HEK293 (cell line): Measurements from ENCODE around the gene RNF224.
A peak's percentile ranks its signal among the peaks of the same experiment; 100 is the strongest.

Experiments used
- CTCF ChIA-PET: fragments of 350-600 bp; formaldehyde crosslinking; extraction: SDS; loops from one replicate; lab custom pipeline; 2021; ENCODE audit warnings: antibody characterized with exemption; lab: Yijun Ruan, JAX
- POLR2A ChIA-PET: fragments of 300-600 bp; formaldehyde crosslinking; extraction: SDS; loops from one replicate; lab custom pipeline; 2020; ENCODE audit warnings: antibody characterized with exemption, inconsistent platforms; lab: Yijun Ruan, JAX
- H3K27ac ChIP-seq: fragments of 200-500 bp; sonication (Bioruptor generic); 2 replicates; pipeline ENCODE4 v1.5.1; 2014; ENCODE audit warnings: low read depth, low read length, control low read depth, inconsistent platforms; ENCODE audit errors: extremely low read depth
- H3K36me3 ChIP-seq, 2 experiments: fragments of 200-500 bp in 1 of 2; sonication (Bioruptor generic) in 1 of 2; 1 replicate in 1 of 2; 2 replicates in 1 of 2; pipeline ENCODE4 v1.5.1; 2014 to 2017; ENCODE audit warnings: inconsistent platforms in 2 of 2, low read length in 2 of 2; ENCODE audit not compliant: control insufficient read depth in 2 of 2, insufficient read depth in 1 of 2
- H3K4me1 ChIP-seq: fragments of 200-500 bp; sonication (Bioruptor generic); 2 replicates; pipeline ENCODE4 v1.5.1; 2014; ENCODE audit warnings: mild to moderate bottlenecking, low read length, inconsistent platforms; ENCODE audit not compliant: control insufficient read depth, insufficient read depth
- H3K4me3 ChIP-seq: 2 replicates; pipeline ENCODE4 v1.5.1; 2011; ENCODE audit warnings: low read depth, mild to moderate bottlenecking, control low read depth, low read length, moderate library complexity
- H3K9me3 ChIP-seq: fragments of 200-500 bp; sonication (Bioruptor generic); 2 replicates; pipeline ENCODE4 v1.5.1; 2014; ENCODE audit warnings: low read depth, low read length, inconsistent platforms; ENCODE audit not compliant: control insufficient read depth, insufficient read depth
- EGR2 ChIP-seq: fragments of 450-650 bp; formaldehyde crosslinking; IDR thresholded peaks from 2 replicates; pipeline ENCODE4 v1.5.1; 2016; ENCODE audit warnings: low read depth, missing biosample characterization, missing genetic modification characterization
- ELK4 ChIP-seq: IDR thresholded peaks from 2 replicates; pipeline ENCODE4 v1.6.1; 2011; ENCODE audit warnings: mild to moderate bottlenecking, low read depth, low read length, borderline replicate concordance
- GLI2 ChIP-seq: fragments of 450-650 bp; formaldehyde crosslinking; IDR thresholded peaks from 2 replicates; pipeline ENCODE4; 2017; ENCODE audit warnings: missing biosample characterization, missing genetic modification characterization, low read depth, borderline replicate concordance
- GLIS2 ChIP-seq: fragments of 450-650 bp; formaldehyde crosslinking; IDR thresholded peaks from 2 replicates; pipeline ENCODE4 v1.5.1; 2016; ENCODE audit warnings: missing biosample characterization, missing genetic modification characterization
- HIC1 ChIP-seq: fragments of 450-650 bp; formaldehyde crosslinking; IDR thresholded peaks from 2 replicates; pipeline ENCODE4 v1.5.1; 2016; ENCODE audit warnings: missing biosample characterization, missing genetic modification characterization
- KLF16 ChIP-seq: fragments of 450-650 bp; formaldehyde crosslinking; IDR thresholded peaks from 2 replicates; pipeline ENCODE4 v1.5.1; 2017; ENCODE audit warnings: missing biosample characterization, missing genetic modification characterization
- KLF17 ChIP-seq: fragments of 450-650 bp; formaldehyde crosslinking; IDR thresholded peaks from 2 replicates; pipeline ENCODE4 v1.5.1; 2016; ENCODE audit warnings: missing biosample characterization, missing genetic modification characterization
- ZFP41 ChIP-seq: fragments of 450-650 bp; formaldehyde crosslinking; IDR thresholded peaks from 2 replicates; pipeline ENCODE4 v1.5.1; 2016; ENCODE audit warnings: missing biosample characterization, missing genetic modification characterization, borderline replicate concordance
- ZIC2 ChIP-seq: fragments of 450-650 bp; formaldehyde crosslinking; IDR thresholded peaks from 2 replicates; pipeline ENCODE4 v1.5.1; 2016; ENCODE audit warnings: missing biosample characterization, missing genetic modification characterization
- ZNF133 ChIP-seq: fragments of 450-650 bp; formaldehyde crosslinking; IDR thresholded peaks from 2 replicates; pipeline ENCODE4 v1.5.1; 2016; ENCODE audit warnings: missing biosample characterization, missing genetic modification characterization
- ZNF140 ChIP-seq: fragments of 450-650 bp; formaldehyde crosslinking; IDR thresholded peaks from 2 replicates; pipeline ENCODE4 v1.5.1; 2016; ENCODE audit warnings: missing biosample characterization, missing genetic modification characterization
- ZNF23 ChIP-seq: fragments of 450-650 bp; formaldehyde crosslinking; IDR thresholded peaks from 2 replicates; pipeline ENCODE4 v1.5.1; 2016; ENCODE audit warnings: missing biosample characterization, missing genetic modification characterization, borderline replicate concordance
- ZNF350 ChIP-seq: fragments of 450-650 bp; formaldehyde crosslinking; IDR thresholded peaks from 2 replicates; pipeline ENCODE4 v1.5.0; 2017; ENCODE audit warnings: missing biosample characterization, mild to moderate bottlenecking, missing genetic modification characterization
- ZNF398 ChIP-seq: fragments of 450-650 bp; formaldehyde crosslinking; IDR thresholded peaks from 2 replicates; pipeline ENCODE4 v1.5.1; 2017; ENCODE audit warnings: missing biosample characterization, missing genetic modification characterization
- ZNF426 ChIP-seq: fragments of 450-650 bp; formaldehyde crosslinking; IDR thresholded peaks from 2 replicates; pipeline ENCODE4 v1.5.1; 2017; ENCODE audit warnings: missing biosample characterization, missing genetic modification characterization, mild to moderate bottlenecking, inconsistent platforms, moderate library complexity
- ZNF488 ChIP-seq: fragments of 450-650 bp; formaldehyde crosslinking; IDR thresholded peaks from 2 replicates; pipeline ENCODE4 v1.5.1; 2016; ENCODE audit warnings: missing biosample characterization, missing genetic modification characterization
- ZNF548 ChIP-seq: fragments of 450-650 bp; formaldehyde crosslinking; IDR thresholded peaks from 2 replicates; pipeline ENCODE4 v1.5.1; 2016; ENCODE audit warnings: missing biosample characterization, missing genetic modification characterization
- ZNF560 ChIP-seq: fragments of 450-650 bp; formaldehyde crosslinking; IDR thresholded peaks from 2 replicates; pipeline ENCODE4 v1.5.1; 2017; ENCODE audit warnings: missing biosample characterization, missing genetic modification characterization, borderline replicate concordance
- ZNF610 ChIP-seq: fragments of 450-650 bp; formaldehyde crosslinking; IDR thresholded peaks from 2 replicates; pipeline ENCODE4 v1.5.1; 2016; ENCODE audit warnings: missing biosample characterization, missing genetic modification characterization, borderline replicate concordance
- ZNF623 ChIP-seq: fragments of 450-650 bp; formaldehyde crosslinking; IDR thresholded peaks from 2 replicates; pipeline ENCODE4 v1.5.1; 2016; ENCODE audit warnings: missing biosample characterization, missing genetic modification characterization
- ZNF658 ChIP-seq: fragments of 450-650 bp; formaldehyde crosslinking; IDR thresholded peaks from 2 replicates; pipeline ENCODE4; 2016; ENCODE audit warnings: missing biosample characterization, missing genetic modification characterization
- ZNF777 ChIP-seq: fragments of 450-650 bp; formaldehyde crosslinking; IDR thresholded peaks from 2 replicates; pipeline ENCODE4 v1.5.1; 2017; ENCODE audit warnings: missing biosample characterization, missing genetic modification characterization, borderline replicate concordance
- ZNF785 ChIP-seq: fragments of 450-650 bp; formaldehyde crosslinking; IDR thresholded peaks from 2 replicates; pipeline ENCODE4 v1.5.1; 2016; ENCODE audit warnings: missing biosample characterization, missing genetic modification characterization

Gene RNF224

GRCh38 chr9:137220317-137221094 lies 6.8 kb upstream of the RNF224 start (continued):
- TF ChIP-seq KLF17 (tag by site-specific recombination) = 0 out of 2 replicates have a peak, but pooled peaks have one; percentile 49
- peak; percentile 75 for TF ChIP-seq ZIC2

GRCh38 chr9:137221095-137221505 lies 6.2 kb upstream of the RNF224 start:
- H3K9me3 ChIP-seq = no peaks in the 10 kb centered on the region
- TF ChIP-seq ZNF785 (tag by site-specific recombination) = no peak
- TF ChIP-seq ZNF610 (tag by site-specific recombination) = no peak
- TF ChIP-seq ZNF658 (tag by site-specific recombination) = no peak
- TF ChIP-seq ZNF777 (tag by site-specific recombination) = no peak
- TF ChIP-seq ZNF426 (tag by site-specific recombination) = no peak
- TF ChIP-seq ZFP41 (tag by site-specific recombination) = no peak
- TF ChIP-seq ELK4 = no peak
- no peak for TF ChIP-seq ZNF350 (tag by site-specific recombination)
- no peak for TF ChIP-seq ZNF140 (tag by site-specific recombination)
- no peak for TF ChIP-seq ZNF623 (tag by site-specific recombination)
- no peak for TF ChIP-seq ZNF398 (tag by site-specific recombination)
- TF ChIP-seq ZNF23 = no peak
- no peak for TF ChIP-seq ZNF560 (tag by site-specific recombination)
- TF ChIP-seq ZNF488 (tag by site-specific recombination) = no peak
- H3K36me3 ChIP-seq = peaks cover 0 to 34% of the 10 kb centered on the region in 2 experiments; a peak in 1 of 3 replicates
- POLR2A ChIA-PET = interaction anchor here (1.1 to 17.2 kb wide), 4 partner anchors 13 to 94 kb away, joined by 3 to 304 read pairs (median 120); partner anchors contain the start of genes NDOR1, TMEM203, TPRN and TUBB4B
- no peak overlapping the region for H3K27ac ChIP-seq
- CTCF ChIA-PET = interaction anchor here (0.7 kb wide), 1 partner anchor 39 kb away, joined by 3 read pairs; no protein-coding TSS in a partner anchor
- peaks cover 4% of the 10 kb centered on the region for H3K4me1 ChIP-seq
- no peak overlapping the region for H3K4me3 ChIP-seq

- POLR2A ChIA-PET = interaction anchor here (1.0 to 17.2 kb wide), 5 partner anchors 13 to 187 kb away, joined by 3 to 304 read pairs (median 7); partner anchors contain the start of genes NDOR1, TMEM203, TPRN and TUBB4B
- H3K4me1 ChIP-seq = peaks cover 4% of the 10 kb centered on the region
- TF ChIP-seq EGR2 (0 out of 2 replicates have a peak, but pooled peaks have one; percentile 16), ZNF548 (tag by site-specific recombination) (no peak), GLIS2 (tag by site-specific recombination) (peak; percentile 47; the same call in 1 of the 2 replicates), KLF16 (0 out of 2 replicates have a peak, but pooled peaks have one; percentile 20), ZNF133 (tag by site-specific recombination) (no peak), HIC1 (tag by site-specific recombination) (peak; percentile 75; the same call in 1 of the 2 replicates), GLI2 (tag by site-specific recombination) (no peak)
These were observed 5.7 kb upstream of the RNF224 start for GRCh38 chr9:137221506-137222111.

More at GRCh38 chr9:137221506-137222111, 5.7 kb upstream of the RNF224 start:
- Histone ChIP-seq H3K9me3 (no peaks in the 10 kb centered on the region), H3K36me3 (peaks cover 0 to 29% of the 10 kb centered on the region in 2 experiments; a peak in 1 of 3 replicates), H3K4me3 (peak overlapping the region; percentile 14), H3K27ac (no peak overlapping the region; the same call in 1 of the 2 replicates)
- CTCF ChIA-PET = interaction anchor here (1.2 to 2.4 kb wide), 2 partner anchors 17 to 100 kb away, joined by 3 to 7 read pairs; partner anchors contain the start of genes NDOR1 and TMEM203
